K562 (cell line): Measurements from ENCODE around the gene PCARE. TPM values are rescaled to one million over a fixed set of nuclear protein-coding genes. Genes with fewer than 3 reads are reported as not detected.

Experiments used
- ATAC-seq: fragments of 200-7000 bp; cut with Tn5 transposase; 3 replicates; pipeline ENCODE4 v1.9.1; 2020; ENCODE audit warnings: moderate library complexity
- BruUV-seq: library from RNA; stranded (reverse); fragments of 400-500 nt; replicated peaks from 2 replicates; lab custom pipeline; 2021; lab: Mats Ljungman, UMichigan
- CTCF ChIA-PET: fragments of 300-600 bp; formaldehyde crosslinking; extraction: SDS; loops from one replicate; lab custom pipeline; 2021; ENCODE audit warnings: low intra/inter-chr PET ratio; lab: Yijun Ruan, JAX
- POLR2A ChIA-PET: fragments of 300-600, 350-650 bp; sonication (Branson Sonifier 250); formaldehyde crosslinking; extraction: SDS; loops from one replicate; lab custom pipeline; 2021; ENCODE audit warnings: antibody characterized with exemption, inconsistent platforms; lab: Yijun Ruan, JAX
- DNase-seq, 4 experiments: peaks; one replicate each; pipeline versions ENCODE4 v3.0.0 to v3.0.0-alpha.2; 2011 to 2018; ENCODE audit warnings: low spot score in 3 of 4, mixed read lengths in 3 of 4; ENCODE audit errors: extremely low read depth in 1 of 4
- FAIRE-seq: peaks from 2 replicates; lab custom pipeline; 2011; peaks lifted over from hg19 to GRCh38; lab: Jason Lieb, UNC
- H2AFZ ChIP-seq: 2 replicates; pipeline ENCODE4 v1.6.0; 2011; ENCODE audit warnings: low read depth, low read length, control low read depth, inconsistent platforms
- H3K27ac ChIP-seq: fragments of 200-600 bp; 3 replicates; pipeline ENCODE4 v1.8.0; 2011; ENCODE audit warnings: low read depth, mild to moderate bottlenecking, control low read depth, inconsistent platforms, low read length, moderate library complexity, mixed read lengths; ENCODE audit errors: extremely low read depth
- H3K27me3 ChIP-seq, 2 experiments: fragments of 300-600 bp in 1 of 2; 2 replicates in 1 of 2; 3 replicates in 1 of 2; pipeline versions ENCODE4 v1.6.0 to v1.8.0; 2011; ENCODE audit warnings: inconsistent platforms in 2 of 2, low read length in 2 of 2, mild to moderate bottlenecking in 1 of 2, mixed read lengths in 1 of 2, moderate library complexity in 1 of 2; ENCODE audit not compliant: control insufficient read depth in 2 of 2, insufficient read depth in 2 of 2
- H3K36me3 ChIP-seq: fragments of 300-600 bp; 3 replicates; pipeline ENCODE4 v1.8.0; 2011; ENCODE audit warnings: mild to moderate bottlenecking, low read length, inconsistent platforms; ENCODE audit not compliant: control insufficient read depth, insufficient read depth
- H3K4me1 ChIP-seq, 2 experiments: fragments of 200-600 bp in 1 of 2; replicated peaks in 1 of 2; 2 replicates in 1 of 2; 3 replicates in 1 of 2; pipeline versions ENCODE4 v1.5.1 to v1.8.0; 2011; ENCODE audit warnings: inconsistent platforms in 2 of 2, low read length in 2 of 2, mild to moderate bottlenecking in 1 of 2, mixed read lengths in 1 of 2, moderate library complexity in 1 of 2; ENCODE audit not compliant: control insufficient read depth in 2 of 2, insufficient read depth in 2 of 2
- H3K4me2 ChIP-seq: 2 replicates; pipeline ENCODE4 v1.6.1; 2011; ENCODE audit warnings: low read length, control low read depth, inconsistent platforms, mixed read lengths; ENCODE audit not compliant: insufficient read depth
- H3K4me3 ChIP-seq: fragments of 200-600 bp; sonication (generic), shearing (Covaris generic); 2 replicates; pipeline ENCODE4 v1.5.1; 2016; ENCODE audit warnings: control low read depth, inconsistent platforms
- H3K79me2 ChIP-seq: fragments of 200-600 bp; 3 replicates; pipeline ENCODE4 v1.8.0; 2011; ENCODE audit warnings: low read length, inconsistent platforms; ENCODE audit not compliant: control insufficient read depth, insufficient read depth
- H3K9ac ChIP-seq, 2 experiments: 2 replicates each; pipeline versions ENCODE4 v1.6.0 to v1.6.1; 2011; ENCODE audit warnings: low read depth in 2 of 2, low read length in 2 of 2, control low read depth in 1 of 2, inconsistent platforms in 1 of 2, mild to moderate bottlenecking in 1 of 2, mixed read lengths in 1 of 2; ENCODE audit not compliant: insufficient read depth in 1 of 2
- H3K9me1 ChIP-seq: one replicate; pipeline ENCODE4 v1.6.0; 2011; ENCODE audit warnings: inconsistent platforms, mild to moderate bottlenecking, low read length, moderate library complexity; ENCODE audit not compliant: control insufficient read depth, insufficient read depth
- H3K9me3 ChIP-seq: replicated peaks from 2 replicates; pipeline ENCODE4 v1.5.1; 2011; ENCODE audit warnings: low read depth, low read length, inconsistent platforms; ENCODE audit not compliant: control insufficient read depth, insufficient read depth
- H4K20me1 ChIP-seq: replicated peaks from 2 replicates; pipeline ENCODE4 v1.6.1; 2011; ENCODE audit warnings: low read length, inconsistent platforms, mixed read lengths; ENCODE audit not compliant: control insufficient read depth, insufficient read depth
- CREBBP ChIP-seq: IDR thresholded peaks from one replicate; pipeline ENCODE4 v1.6.1; 2012; ENCODE audit warnings: low read depth, mild to moderate bottlenecking, control low read depth, inconsistent platforms, low read length
- DPF2 ChIP-seq: fragments of 450-650 bp; IDR thresholded peaks from 2 replicates; pipeline ENCODE4 v1.6.1; 2016
- ELF1 ChIP-seq: fragments of 200-800 bp; sonication (Bioruptor generic); IDR thresholded peaks from 2 replicates; pipeline ENCODE4 v1.6.1; 2016; ENCODE audit warnings: missing genetic modification characterization, missing compliant biosample characterization
- EZH2 ChIP-seq: IDR thresholded peaks from 2 replicates; pipeline ENCODE4 v1.6.1; 2012; ENCODE audit warnings: low read depth, mild to moderate bottlenecking, inconsistent platforms, low read length, borderline replicate concordance
- FIP1L1 ChIP-seq: fragments of 200-400 bp; formaldehyde crosslinking; IDR thresholded peaks from 2 replicates; pipeline ENCODE4 v1.6.1; 2018; ENCODE audit warnings: mild to moderate bottlenecking, low read depth, low read length; ENCODE audit not compliant: poor library complexity, severe bottlenecking
- FOXM1 ChIP-seq, 2 experiments: fragments of 450-650 bp in 1 of 2; sonication (generic) in 1 of 2; formaldehyde crosslinking in 1 of 2; IDR thresholded peaks; 2 replicates each; pipeline versions ENCODE4 v1.6.1 to v1.9.0; 2017 to 2022; ENCODE audit warnings: low read depth in 2 of 2, mild to moderate bottlenecking in 2 of 2, missing genetic modification reagents in 1 of 2, moderate library complexity in 1 of 2
- MYBL2 ChIP-seq, 2 experiments: fragments of 450-650 bp in 1 of 2; sonication (generic) in 1 of 2; formaldehyde crosslinking in 1 of 2; IDR thresholded peaks; 2 replicates each; pipeline versions ENCODE4 v1.6.1 to v1.8.1; 2017 to 2022; ENCODE audit warnings: borderline replicate concordance in 1 of 2, inconsistent platforms in 1 of 2, low read depth in 1 of 2, mild to moderate bottlenecking in 1 of 2, missing genetic modification reagents in 1 of 2, moderate library complexity in 1 of 2
- NFYB ChIP-seq: IDR thresholded peaks from 2 replicates; pipeline ENCODE4 v1.6.1; 2011; ENCODE audit warnings: mild to moderate bottlenecking, moderate library complexity; ENCODE audit not compliant: insufficient read length; ENCODE audit errors: extremely low read depth
- NR2F6 ChIP-seq: fragments of 450-650 bp; formaldehyde crosslinking; IDR thresholded peaks from 2 replicates; pipeline ENCODE4 v1.4.0; 2020; ENCODE audit warnings: mild to moderate bottlenecking
- PTRF ChIP-seq: fragments of 450-650 bp; IDR thresholded peaks from 2 replicates; pipeline ENCODE4 v1.6.1; 2016; ENCODE audit warnings: mild to moderate bottlenecking, missing genetic modification characterization, missing compliant biosample characterization
- RHOXF2B ChIP-seq: fragments of 250-450 bp; sonication (Bioruptor Pico); conservative IDR thresholded peaks from 2 replicates; pipeline ENCODE4 v1.5.1; 2021
- SMAD4 ChIP-seq: fragments of 250-450 bp; sonication (Bioruptor Pico); conservative IDR thresholded peaks from 2 replicates; pipeline ENCODE4 v1.8.0; 2021; ENCODE audit warnings: inconsistent platforms, mild to moderate bottlenecking, moderate library complexity
- STAT5B ChIP-seq: fragments of 250-450 bp; sonication (Bioruptor Pico); IDR thresholded peaks from 2 replicates; pipeline ENCODE4 v1.8.0; 2021; ENCODE audit warnings: mild to moderate bottlenecking, inconsistent platforms
- YBX1 ChIP-seq: fragments of 450-650 bp; IDR thresholded peaks from 2 replicates; pipeline ENCODE4 v1.7.1; 2016; ENCODE audit warnings: mild to moderate bottlenecking
- ZNF583 ChIP-seq: fragments of 250-450 bp; sonication (Bioruptor Pico); IDR thresholded peaks from 2 replicates; pipeline ENCODE4 v1.4.0; 2020
- WGBS: fragments of 100-300 bp; shearing (Covaris generic); methylation state at CpG from one replicate; pipeline ENCODE4 v1.1.6; 2016; ENCODE audit warnings: low coverage, mixed read lengths; ENCODE audit not compliant: insufficient coverage; ENCODE audit errors: missing lambda C conversion rate; 5-methylcytosine and 5-hydroxymethylcytosine counted together
- in situ Hi-C: fragments of 300-500 bp; cut with MboI; formaldehyde crosslinking; loops from 4 replicates; pipeline ENCODE4 v1.15.0; 2018; ENCODE audit warnings: inconsistent platforms, mixed read lengths
- intact Hi-C: fragments of 100-400 bp; cut with micrococcal nuclease; formaldehyde crosslinking; loops from 2 replicates; pipeline ENCODE4 v1.14.2; 2022
- polyA plus RNA-seq, 8 experiments: library from polyadenylated mRNA; depleted of rRNA in 4 of 8; stranded (reverse) in 5 of 8; unstranded in 3 of 8; fragments of >200 nt; fragmentation: Nextera tagmentation in 2 of 8; fragmentation: Illumina TruSeq in 1 of 8; extraction: Ambion mirVana in 2 of 8; extraction: Trizol in 1 of 8; gene quantifications; 2 replicates each; pipeline versions ENCODE4 v1.2.1 to v1.2.3, GENCODE V29; 2011 to 2014; ENCODE audit warnings: inconsistent platforms in 1 of 8, missing spikeins in 1 of 8
- total RNA-seq, 7 experiments: library from RNA; depleted of rRNA in 6 of 7; stranded (reverse); fragments of >200 nt in 6 of 7; fragmentation: Illumina TruSeq in 2 of 7; extraction: Trizol in 2 of 7; gene quantifications; 2 replicates each; pipeline versions ENCODE4 v1.2.1 to v1.2.3, GENCODE V29; 2011 to 2021; ENCODE audit warnings: low replicate concordance in 1 of 7
- TF ChIP-seq, protein P1 (sequence below): IDR thresholded peaks from 2 replicates; pipeline ENCODE4 v1.6.1; 2014; ENCODE audit warnings: antibody characterized with exemption

Gene PCARE
- total and polyA plus RNA-seq, 9 of the 15 experiments (the other 6 are each of a cell fraction or from before 2014, with no cell fraction given): not detected

DNA sequence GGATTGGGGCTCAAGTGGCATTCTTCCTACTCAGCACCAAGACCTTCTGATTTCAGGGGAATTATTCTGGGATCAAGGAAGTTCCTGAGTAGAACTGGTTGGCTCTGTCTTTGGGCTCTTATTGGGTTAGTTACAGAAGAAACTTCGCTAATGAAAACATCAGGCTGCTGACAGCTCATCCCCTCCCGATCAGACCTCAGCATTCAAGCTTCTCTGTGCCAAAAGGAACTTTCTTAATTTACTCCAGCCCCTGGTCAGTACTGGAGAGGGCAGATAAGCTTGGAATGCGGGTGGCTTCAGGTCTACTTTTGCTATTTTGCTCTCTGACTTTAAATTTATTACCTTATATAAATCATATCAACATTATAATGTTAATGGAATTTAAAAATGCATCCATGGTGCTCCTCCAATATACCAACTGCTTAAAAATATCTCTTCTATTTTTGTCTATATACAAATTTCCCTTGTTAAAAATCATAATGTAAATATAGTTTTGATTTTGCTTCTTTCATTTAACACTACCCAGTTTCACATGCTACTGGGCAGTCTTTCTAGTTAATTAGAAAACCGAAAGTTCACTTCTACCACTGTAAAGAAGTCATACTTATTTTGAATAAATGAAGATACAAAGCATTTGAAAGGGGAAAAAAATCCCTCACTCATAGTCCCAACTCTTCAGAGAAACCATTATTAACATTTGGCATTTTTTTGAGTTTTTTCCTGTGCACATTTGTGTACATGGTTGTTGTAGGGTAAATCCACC lies 34.4 kb downstream of the PCARE start:
- Histone ChIP-seq H3K9ac (no peak overlapping the region), H3K79me2 (no peaks in the 10 kb centered on the region), H4K20me1 (no peaks in the 10 kb centered on the region), H3K4me1 (no peaks in the 10 kb centered on the region; a peak in 1 of 5 replicates), H2AFZ (no peak overlapping the region), H3K4me3 (no peak overlapping the region), H3K27me3 (peaks cover 15 to 32% of the 10 kb centered on the region in 2 experiments; a peak in 4 of 5 replicates), H3K4me2 (no peak overlapping the region), H3K9me3 (no peaks in the 10 kb centered on the region), H3K9me1 (no peaks in the 10 kb centered on the region), H3K27ac (no peak overlapping the region), H3K36me3 (no peaks in the 10 kb centered on the region)
- DNase-seq (no peak), ATAC-seq (no peak), FAIRE-seq (no peak)
- WGBS: 0% methylated on average over 4 of the region's 4 CpGs
- ChIA-PET CTCF (no interaction called here), POLR2A (no interaction called here)
- intact Hi-C loops (no loop called here), in situ Hi-C loops (no loop called here)
- TF ChIP-seq FOXM1 (IDR thresholded peaks at IDR 0.05; ENCODE audit: low read depth) (no peak), FOXM1 (CRISPR knock-in tag; IDR thresholded peaks at IDR 0.05; ENCODE audit: low read depth) (no peak), STAT5B (no peak), YBX1 (no peak), ELF1 (no peak), NR2F6 (no peak), CREBBP (no peak), DPF2 (no peak), SMAD4 (CRISPR knock-in tag) (no peak), PTRF (tag) (no peak), RHOXF2B (CRISPR knock-in tag) (no peak), NFYB (no peak), FIP1L1 (no peak), ZNF583 (no peak), EZH2 (no peak), MYBL2 (IDR thresholded peaks at IDR 0.05; ENCODE audit: low read depth) (no peak), MYBL2 (CRISPR knock-in tag; IDR thresholded peaks at IDR 0.05; ENCODE audit: borderline replicate concordance) (no peak)
- TF ChIP-seq, protein P1, sequence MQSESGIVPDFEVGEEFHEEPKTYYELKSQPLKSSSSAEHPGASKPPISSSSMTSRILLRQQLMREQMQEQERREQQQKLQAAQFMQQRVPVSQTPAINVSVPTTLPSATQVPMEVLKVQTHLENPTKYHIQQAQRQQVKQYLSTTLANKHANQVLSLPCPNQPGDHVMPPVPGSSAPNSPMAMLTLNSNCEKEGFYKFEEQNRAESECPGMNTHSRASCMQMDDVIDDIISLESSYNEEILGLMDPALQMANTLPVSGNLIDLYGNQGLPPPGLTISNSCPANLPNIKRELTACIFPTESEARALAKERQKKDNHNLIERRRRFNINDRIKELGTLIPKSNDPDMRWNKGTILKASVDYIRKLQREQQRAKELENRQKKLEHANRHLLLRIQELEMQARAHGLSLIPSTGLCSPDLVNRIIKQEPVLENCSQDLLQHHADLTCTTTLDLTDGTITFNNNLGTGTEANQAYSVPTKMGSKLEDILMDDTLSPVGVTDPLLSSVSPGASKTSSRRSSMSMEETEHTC: no peak
- no TSS peak for BruUV-seq
